Activated CD4-positive, alpha-beta T cell treated with anti-CD3 and anti-CD28 coated beads for 48 hours (primary cell): ENCODE data around the gene IER5L.

Experiments
- DNase-seq: peaks from one replicate; pipeline ENCODE4 v3.0.0-alpha.2; 2020

Gene IER5L

GRCh38 chr9:129160712-129161533 lies 17.1 kb downstream of the IER5L start:
- DNase-seq = no peak

GRCh38 chr9:129156163-129156562 lies 21.9 kb downstream of the IER5L start:
- DNase-seq = no peak

GRCh38 chr9:129154866-129155477 lies 23.1 kb downstream of the IER5L start:
- no peak for DNase-seq

- DNase-seq = no peak
Measured at GRCh38 chr9:129151469-129151868, 26.6 kb downstream of the IER5L start.

GRCh38 chr9:129150672-129151211 lies 27.3 kb downstream of the IER5L start:
- no peak for DNase-seq

GRCh38 chr9:129150122-129150521 lies 27.9 kb downstream of the IER5L start:
- no peak for DNase-seq

- DNase-seq = no peak
Measured at GRCh38 chr9:129149442-129149841, 28.6 kb downstream of the IER5L start.

GRCh38 chr9:129148463-129149204 lies 29.4 kb downstream of the IER5L start:
- DNase-seq = no peak

GRCh38 chr9:129146441-129146941 lies 31.6 kb downstream of the IER5L start:
- DNase-seq = no peak

- DNase-seq = no peak
Measured at GRCh38 chr9:129145841-129146292, 32.2 kb downstream of the IER5L start.

GRCh38 chr9:129145316-129145715 lies 32.7 kb downstream of the IER5L start:
- DNase-seq = no peak

GRCh38 chr9:129143031-129143927 lies 34.8 kb downstream of the IER5L start:
- peak; percentile 85 for DNase-seq

GRCh38 chr9:129142138-129142935 lies 35.7 kb downstream of the IER5L start:
- no peak for DNase-seq

- no peak for DNase-seq
Measured at GRCh38 chr9:129141066-129142041, 36.7 kb downstream of the IER5L start.

GRCh38 chr9:129140397-129141065 lies 37.5 kb downstream of the IER5L start:
- peak; percentile 39 for DNase-seq

GRCh38 chr9:129139993-129140396 lies 38.1 kb downstream of the IER5L start:
- DNase-seq = peak; percentile 86

- peak; percentile 82 for DNase-seq
Measured at GRCh38 chr9:129139233-129139992, 38.6 kb downstream of the IER5L start.

- DNase-seq = no peak
Measured at GRCh38 chr9:129138476-129139232, 39.4 kb downstream of the IER5L start.
